ENCODE results near the gene IL10RB. TPM values are rescaled to one million over a fixed set of nuclear protein-coding genes. Genes with fewer than 3 reads are reported as not detected.

The IL10RB gene
- total and polyA plus RNA-seq, 2 of the 13 experiments (the other 11 are each of a cell fraction or from before 2014, with no cell fraction given), result 17.4 to 18.2 TPM

GRCh38 chr21:33286600-33287456, 20.7 kb downstream of the IL10RB start:
- no TSS peak for BruUV-seq (replicated peaks)
- Histone ChIP-seq H3K9me3 (ENCODE audit: low read length) (no peaks in the 10 kb centered on the region), H3K4me2 (ENCODE audit: low read depth, low read length) (peak overlapping the region; percentile 62), H3K4me3 (replicated peaks in 1 of 3; ENCODE audit: insufficient read depth in 1 of 3, low read depth in 2 of 3, low read length in 3 of 3) (peak overlapping the region in 1 of 3 experiments; percentile 47; a peak in 2 of 6 replicates), H2AFZ (ENCODE audit: low read length) (no peak overlapping the region), H4K20me1 (ENCODE audit: insufficient read depth, low read length) (no peaks in the 10 kb centered on the region), H3K79me2 (ENCODE audit: insufficient read depth, low read length) (no peaks in the 10 kb centered on the region), H3K36me3 (replicated peaks in 1 of 2; ENCODE audit: control insufficient read depth in 1 of 2, insufficient read depth in 2 of 2, low read length in 2 of 2) (peaks cover 3 to 23% of the 10 kb centered on the region in 2 experiments), H3K27ac (ENCODE audit: extremely low read length, insufficient read depth, low read length) (peak overlapping the region; percentile 56), H3K4me1 (ENCODE audit: insufficient read depth, low read length) (peaks cover 25% of the 10 kb centered on the region), H3K9ac (ENCODE audit: insufficient read depth, low read depth, low read length) (0 out of 2 replicates have a peak overlapping the region, but pooled peaks have one; percentile 35), H3K27me3 (ENCODE audit: control insufficient read depth in 1 of 2, insufficient read depth in 2 of 2, low read length in 2 of 2) (no peaks in the 10 kb centered on the region)
- DNase-seq (ENCODE audit: low spot score), result peak; percentile 73
- POLR2A ChIA-PET, result interaction anchor here (0.7 to 1.2 kb wide), 2 partner anchors 17 to 38 kb away, joined by 3 read pairs; partner anchors contain the start of gene IFNAR1
- peak; percentile 87 for ATAC-seq
- WGBS (ENCODE audit: low lambda C conversion rate), result 25% methylated on average over 15 of the region's 15 CpGs
- intact Hi-C loops (cut with micrococcal nuclease; ENCODE audit: unreplicated experiment), result no loop called here
- CTCF ChIA-PET (ENCODE audit: low intra/inter-chr PET ratio, low total read pairs), result no interaction called here
- in situ Hi-C loops (cut with HindIII; ENCODE audit: extremely low pct_ligation_motif_present, low pct_unique_long_range_greater_than_20kb), result no loop called here
- FAIRE-seq, result peak; percentile 84
- peak; percentile 43; the same call in 1 of the 2 replicates for TF ChIP-seq ZNF792 (CRISPR knock-in tag; IDR thresholded peaks at IDR 0.05)
- peak; percentile 55; the same call in 1 of the 2 replicates for TF ChIP-seq NR2F6 (IDR thresholded peaks at IDR 0.05)
- no peak for TF ChIP-seq NR2F6 (CRISPR knock-in tag; IDR thresholded peaks at IDR 0.05)
- peak; percentile 23; the same call in 1 of the 2 replicates for TF ChIP-seq HNF4A (CRISPR knock-in tag; IDR thresholded peaks at IDR 0.05)
- peak; percentile 43; the same call in 1 of the 2 replicates for TF ChIP-seq PAXIP1 (CRISPR knock-in tag; conservative IDR thresholded peaks at IDR 0.05)
- no peak for TF ChIP-seq ZNF329 (CRISPR knock-in tag; IDR thresholded peaks at IDR 0.05; ENCODE audit: low read depth)
- TF ChIP-seq ELF3 (CRISPR knock-in tag; IDR thresholded peaks at IDR 0.05), result 0 out of 2 replicates have a peak, but pooled peaks have one; percentile 4
- TF ChIP-seq MIER3 (CRISPR knock-in tag; IDR thresholded peaks at IDR 0.05; ENCODE audit: borderline replicate concordance), result no peak
- TF ChIP-seq E2F1 (CRISPR knock-in tag; IDR thresholded peaks at IDR 0.05), result no peak
- no peak for TF ChIP-seq SNRNP70 (IDR thresholded peaks at IDR 0.05; ENCODE audit: low read depth, low read length)
- peak; percentile 37 for TF ChIP-seq TEAD3 (CRISPR knock-in tag; optimal IDR thresholded peaks at IDR 0.05; ENCODE audit: borderline replicate concordance)
- peak; percentile 90 for TF ChIP-seq ZNF770 (CRISPR knock-in tag; IDR thresholded peaks at IDR 0.05)
- no peak for TF ChIP-seq ETS1 (CRISPR knock-in tag; IDR thresholded peaks at IDR 0.05)
- peak; percentile 17; the same call in 1 of the 2 replicates for TF ChIP-seq NCOA2 (CRISPR knock-in tag; IDR thresholded peaks at IDR 0.05)
